ENCODE results near the gene COBL. TPM values are rescaled to one million over a fixed set of nuclear protein-coding genes. Genes with fewer than 3 reads are reported as not detected.

The COBL gene
- total RNA-seq, 1 experiment from 2014 or later = 49.9 TPM

- Mint-ChIP-seq H3K4me1 (ENCODE audit: low read depth, unreplicated experiment) (peaks cover 50% of the 10 kb centered on the region), H3K27me3 (ENCODE audit: unreplicated experiment) (no peaks in the 10 kb centered on the region), H3K4me3 (ENCODE audit: low read depth, unreplicated experiment) (peak overlapping the region; percentile 93), H3K9me3 (ENCODE audit: low read depth, unreplicated experiment) (no peaks in the 10 kb centered on the region), H3K36me3 (ENCODE audit: insufficient read depth, unreplicated experiment) (peaks cover 40% of the 10 kb centered on the region), H3K27ac (ENCODE audit: unreplicated experiment) (peak overlapping the region; percentile 95)
- TF ChIP-seq, protein P1, sequence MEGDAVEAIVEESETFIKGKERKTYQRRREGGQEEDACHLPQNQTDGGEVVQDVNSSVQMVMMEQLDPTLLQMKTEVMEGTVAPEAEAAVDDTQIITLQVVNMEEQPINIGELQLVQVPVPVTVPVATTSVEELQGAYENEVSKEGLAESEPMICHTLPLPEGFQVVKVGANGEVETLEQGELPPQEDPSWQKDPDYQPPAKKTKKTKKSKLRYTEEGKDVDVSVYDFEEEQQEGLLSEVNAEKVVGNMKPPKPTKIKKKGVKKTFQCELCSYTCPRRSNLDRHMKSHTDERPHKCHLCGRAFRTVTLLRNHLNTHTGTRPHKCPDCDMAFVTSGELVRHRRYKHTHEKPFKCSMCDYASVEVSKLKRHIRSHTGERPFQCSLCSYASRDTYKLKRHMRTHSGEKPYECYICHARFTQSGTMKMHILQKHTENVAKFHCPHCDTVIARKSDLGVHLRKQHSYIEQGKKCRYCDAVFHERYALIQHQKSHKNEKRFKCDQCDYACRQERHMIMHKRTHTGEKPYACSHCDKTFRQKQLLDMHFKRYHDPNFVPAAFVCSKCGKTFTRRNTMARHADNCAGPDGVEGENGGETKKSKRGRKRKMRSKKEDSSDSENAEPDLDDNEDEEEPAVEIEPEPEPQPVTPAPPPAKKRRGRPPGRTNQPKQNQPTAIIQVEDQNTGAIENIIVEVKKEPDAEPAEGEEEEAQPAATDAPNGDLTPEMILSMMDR (IDR thresholded peaks at IDR 0.05; ENCODE audit: unreplicated experiment) = no peak
- intact Hi-C loops (cut with micrococcal nuclease; ENCODE audit: unreplicated experiment) = loop anchor here (1.0 to 5.0 kb wide), 4 partner anchors 11 to 62 kb away; no protein-coding TSS in a partner anchor
- CTCF ChIA-PET = interaction anchor here (0.6 to 2.4 kb wide), 6 partner anchors 14 to 152 kb away, joined by 3 to 7 read pairs (median 4); no protein-coding TSS in a partner anchor
- BruUV-seq (replicated peaks) = TSS peak; percentile 47
- peak; percentile 40 for DNase-seq
These were observed 1.9 kb downstream of the COBL start for GRCh38 chr7:51314726-51315125.

- Mint-ChIP-seq H3K27ac (ENCODE audit: unreplicated experiment) (peak overlapping the region; percentile 95), H3K4me3 (ENCODE audit: low read depth, unreplicated experiment) (peak overlapping the region; percentile 93), H3K9me3 (ENCODE audit: low read depth, unreplicated experiment) (no peaks in the 10 kb centered on the region), H3K27me3 (ENCODE audit: unreplicated experiment) (no peaks in the 10 kb centered on the region), H3K4me1 (ENCODE audit: low read depth, unreplicated experiment) (peaks cover 47% of the 10 kb centered on the region), H3K36me3 (ENCODE audit: insufficient read depth, unreplicated experiment) (peaks cover 40% of the 10 kb centered on the region)
- TF ChIP-seq, protein P1 (IDR thresholded peaks at IDR 0.05; ENCODE audit: unreplicated experiment) = no peak
- BruUV-seq (replicated peaks) = no TSS peak
- intact Hi-C loops (cut with micrococcal nuclease; ENCODE audit: unreplicated experiment) = loop anchor here (2.0 to 5.0 kb wide), 3 partner anchors 43 to 62 kb away; no protein-coding TSS in a partner anchor
- DNase-seq = no peak
- CTCF ChIA-PET = interaction anchor here (0.7 to 3.0 kb wide), 10 partner anchors 11 to 1373 kb away, joined by 3 to 12 read pairs (median 4); no protein-coding TSS in a partner anchor
These were observed 2.7 kb downstream of the COBL start for GRCh38 chr7:51313738-51314425.

DNA sequence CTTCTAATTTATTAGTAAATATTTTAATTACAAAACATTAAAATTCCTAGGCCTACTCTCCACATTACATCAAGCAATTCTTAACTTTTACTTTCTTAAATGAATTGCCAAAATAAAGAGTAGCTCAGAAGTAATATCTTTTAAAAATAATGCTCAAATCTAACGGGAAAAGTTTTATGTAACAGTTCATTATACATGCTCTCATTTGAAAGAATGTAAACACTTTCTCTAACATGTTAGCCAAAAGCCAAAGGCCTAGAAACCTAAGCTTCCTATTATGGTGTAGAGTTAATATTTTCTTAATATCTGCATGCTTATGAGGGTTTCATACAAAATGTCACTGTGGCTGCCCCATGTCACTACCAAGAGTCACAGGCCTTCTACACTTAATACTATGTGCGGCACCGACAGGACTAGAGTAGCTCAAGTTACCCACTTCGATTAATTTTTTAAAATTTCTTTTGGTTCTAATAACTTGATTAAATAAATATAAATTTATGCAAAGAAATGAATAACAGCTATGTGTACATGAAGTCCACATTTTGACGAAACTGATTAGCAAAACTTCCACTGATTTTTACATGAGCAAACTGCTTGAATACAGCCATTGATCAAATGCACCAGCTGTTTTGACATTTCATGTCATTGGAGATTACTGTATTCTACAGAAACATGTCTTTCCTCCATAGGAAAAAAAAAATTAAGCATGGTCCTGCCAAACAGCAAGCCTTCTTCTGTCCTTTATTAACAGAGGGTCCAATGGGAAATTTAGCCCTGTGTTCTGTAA is 3.5 kb downstream of the COBL start:
- no peak overlapping the region for H3K4me3 Mint-ChIP-seq (ENCODE audit: low read depth, unreplicated experiment)
- no TSS peak for BruUV-seq (replicated peaks)
- CTCF ChIA-PET = interaction anchor here (0.7 to 3.0 kb wide), 9 partner anchors 9 to 1374 kb away, joined by 3 to 12 read pairs (median 4); no protein-coding TSS in a partner anchor
- no peaks in the 10 kb centered on the region for H3K27me3 Mint-ChIP-seq (ENCODE audit: unreplicated experiment)
- H3K4me1 Mint-ChIP-seq (ENCODE audit: low read depth, unreplicated experiment) = peaks cover 39% of the 10 kb centered on the region
- intact Hi-C loops (cut with micrococcal nuclease; ENCODE audit: unreplicated experiment) = loop anchor here (5.0 kb wide), 1 partner anchor 61 kb away; no protein-coding TSS in a partner anchor
- no peak for DNase-seq
- H3K27ac Mint-ChIP-seq (ENCODE audit: unreplicated experiment) = peak overlapping the region; percentile 95
- TF ChIP-seq, protein P1 (IDR thresholded peaks at IDR 0.05; ENCODE audit: unreplicated experiment) = no peak
- peaks cover 40% of the 10 kb centered on the region for H3K36me3 Mint-ChIP-seq (ENCODE audit: insufficient read depth, unreplicated experiment)
- H3K9me3 Mint-ChIP-seq (ENCODE audit: low read depth, unreplicated experiment) = no peaks in the 10 kb centered on the region

GRCh38 chr7:51311166-51311565 is 5.4 kb downstream of the COBL start:
- Mint-ChIP-seq H3K27me3 (ENCODE audit: unreplicated experiment) (no peaks in the 10 kb centered on the region), H3K27ac (ENCODE audit: unreplicated experiment) (no peak overlapping the region)

More at GRCh38 chr7:51311166-51311565, 5.4 kb downstream of the COBL start:
- no peak for DNase-seq
- BruUV-seq (replicated peaks) = no TSS peak
- intact Hi-C loops (cut with micrococcal nuclease; ENCODE audit: unreplicated experiment) = loop anchor here (5.0 kb wide), 1 partner anchor 59 kb away; no protein-coding TSS in a partner anchor
- CTCF ChIA-PET = interaction anchor here (0.6 to 3.0 kb wide), 4 partner anchors 8 to 582 kb away, joined by 3 to 12 read pairs (median 4); no protein-coding TSS in a partner anchor
- Mint-ChIP-seq H3K9me3 (ENCODE audit: low read depth, unreplicated experiment) (no peaks in the 10 kb centered on the region), H3K4me1 (ENCODE audit: low read depth, unreplicated experiment) (peaks cover 26% of the 10 kb centered on the region), H3K36me3 (ENCODE audit: insufficient read depth, unreplicated experiment) (peaks cover 21% of the 10 kb centered on the region), H3K4me3 (ENCODE audit: low read depth, unreplicated experiment) (no peak overlapping the region)
- TF ChIP-seq, protein P1 (IDR thresholded peaks at IDR 0.05; ENCODE audit: unreplicated experiment) = no peak

All from Calu3 (cell line).